ENCODE data around the gene EPHA4.
A peak's percentile ranks its signal among the peaks of the same experiment; 100 is the strongest.

The EPHA4 gene

GRCh38 chr2:221571025-221571550, 1.0 kb downstream of the EPHA4 start:
- no peak for DNase-seq

- DNase-seq, result peak; percentile 66
Observed at GRCh38 chr2:221570321-221570935, 1.7 kb downstream of the EPHA4 start.

- no peak for DNase-seq
Observed at GRCh38 chr2:221569871-221570270, 2.2 kb downstream of the EPHA4 start.

- DNase-seq, result no peak
Observed at GRCh38 chr2:221569425-221569845, 2.7 kb downstream of the EPHA4 start.

GRCh38 chr2:221568299-221568698, 3.8 kb downstream of the EPHA4 start:
- no peak for DNase-seq

- no peak for DNase-seq
Observed at GRCh38 chr2:221567809-221568208, 4.3 kb downstream of the EPHA4 start.

GRCh38 chr2:221567231-221567760, 4.8 kb downstream of the EPHA4 start:
- no peak for DNase-seq

- no peak for DNase-seq
Observed at GRCh38 chr2:221563270-221563985, 8.7 kb downstream of the EPHA4 start.

GRCh38 chr2:221562226-221562625, 9.9 kb downstream of the EPHA4 start:
- DNase-seq, result no peak

- DNase-seq, result no peak
Observed at GRCh38 chr2:221561770-221562169, 10.3 kb downstream of the EPHA4 start.

- DNase-seq, result no peak
Observed at GRCh38 chr2:221559991-221560390, 12.1 kb downstream of the EPHA4 start.

GRCh38 chr2:221558107-221558506, 14.0 kb downstream of the EPHA4 start:
- DNase-seq, result no peak

- no peak for DNase-seq
Observed at GRCh38 chr2:221555494-221555846, 16.6 kb downstream of the EPHA4 start.

GRCh38 chr2:221554769-221555493, 17.2 kb downstream of the EPHA4 start:
- DNase-seq, result no peak

- no peak for DNase-seq
Observed at GRCh38 chr2:221553333-221553732, 18.8 kb downstream of the EPHA4 start.

GRCh38 chr2:221552291-221552690, 19.8 kb downstream of the EPHA4 start:
- DNase-seq, result no peak

- DNase-seq, result no peak
Observed at GRCh38 chr2:221551864-221552263, 20.2 kb downstream of the EPHA4 start.

GRCh38 chr2:221549143-221549542, 23.0 kb downstream of the EPHA4 start:
- no peak for DNase-seq

- DNase-seq, result no peak
Observed at GRCh38 chr2:221546505-221547225, 25.4 kb downstream of the EPHA4 start.

- DNase-seq, result no peak
Observed at GRCh38 chr2:221541131-221541735, 30.9 kb downstream of the EPHA4 start.

- no peak for DNase-seq
Observed at GRCh38 chr2:221539246-221539645, 32.9 kb downstream of the EPHA4 start.

- no peak for DNase-seq
Observed at GRCh38 chr2:221535824-221536223, 36.3 kb downstream of the EPHA4 start.

GRCh38 chr2:221533299-221533698, 38.8 kb downstream of the EPHA4 start:
- DNase-seq, result no peak

Data from NCI-H2171 (cell line).